Measurements from ENCODE around the gene C1orf105. TPM values are rescaled to one million over a fixed set of nuclear protein-coding genes. Genes with fewer than 3 reads are reported as not detected.
"Not testable (repeated sequence)": the region's sequence is repeated elsewhere in the genome, so short reads cannot be mapped to it uniquely, and the experiment has no call there.

C1orf105 gene, protein sequence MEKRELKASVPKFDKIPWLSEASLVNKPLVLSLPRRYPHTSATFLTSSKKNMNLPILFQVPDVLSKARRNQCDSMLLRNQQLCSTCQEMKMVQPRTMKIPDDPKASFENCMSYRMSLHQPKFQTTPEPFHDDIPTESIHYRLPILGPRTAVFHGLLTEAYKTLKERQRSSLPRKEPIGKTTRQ
- total RNA-seq (ENCODE audit: insufficient read depth, low replicate concordance) = not detected

DNA sequence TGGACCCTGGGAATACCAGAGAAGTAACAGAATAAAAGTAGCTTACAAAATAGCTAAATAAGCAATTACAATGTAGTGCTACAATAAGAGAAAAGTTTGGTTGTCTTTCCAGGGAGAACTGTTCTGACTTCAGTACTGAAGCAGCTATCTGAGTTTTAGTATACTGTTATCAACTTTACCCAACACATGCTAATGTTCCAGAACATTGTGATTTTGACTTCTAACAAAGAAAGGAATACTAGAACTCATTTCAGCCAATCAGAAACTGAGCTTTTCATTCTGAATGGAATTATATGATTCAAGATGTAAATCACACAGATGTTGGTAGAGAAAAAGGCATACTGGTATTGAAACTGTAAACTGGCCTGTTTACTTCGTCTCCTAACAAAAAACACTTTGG lies at the start of gene C1orf105:
Gene C1orf105, plus strand, starts transcription at position 301 of the 400 bp plus-strand sequence. CDS start 201 bp downstream, outside the sequence.
- DNase-seq (ENCODE audit: low spot score) = no peak

DNA sequence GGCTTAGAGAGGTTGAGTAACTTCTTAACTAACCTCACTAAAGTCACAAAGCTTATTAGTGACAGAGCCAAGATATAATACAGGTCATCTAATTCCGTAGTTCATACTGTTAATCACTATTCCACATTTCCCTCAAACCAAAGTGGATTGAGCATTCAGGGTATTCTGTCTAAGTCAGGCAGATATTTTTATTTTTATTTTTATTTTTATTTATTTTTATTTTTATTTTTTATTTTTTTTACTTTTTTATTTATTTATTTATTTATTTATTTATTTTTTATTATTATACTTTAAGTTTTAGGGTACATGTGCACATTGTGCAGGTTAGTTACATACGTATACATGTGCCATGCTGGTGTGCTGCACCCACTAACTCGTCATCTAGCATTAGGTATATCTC lies 48.8 kb upstream of the C1orf105 start:
- DNase-seq (ENCODE audit: low spot score) = not testable (repeated sequence)

DNA sequence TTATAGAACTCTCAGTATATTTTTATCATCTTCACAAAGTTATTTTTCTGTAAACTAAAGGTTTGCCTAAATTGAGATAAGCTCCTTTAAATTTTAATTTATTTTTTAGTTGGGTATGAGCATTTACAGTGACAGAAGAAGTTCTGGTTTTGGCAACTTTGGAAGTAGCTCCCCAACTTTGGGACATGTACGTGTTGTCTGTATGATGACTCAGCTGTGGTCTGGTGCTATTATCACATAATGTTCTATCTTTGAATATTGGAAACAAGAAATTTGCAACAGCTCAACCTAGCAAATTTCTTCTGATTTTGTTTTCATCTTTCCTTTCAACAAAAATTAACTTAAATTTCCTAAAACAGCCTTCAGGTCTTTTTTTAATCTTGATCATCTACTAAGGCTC lies 46.6 kb upstream of the C1orf105 start:
- no peak for DNase-seq (ENCODE audit: low spot score)

DNA sequence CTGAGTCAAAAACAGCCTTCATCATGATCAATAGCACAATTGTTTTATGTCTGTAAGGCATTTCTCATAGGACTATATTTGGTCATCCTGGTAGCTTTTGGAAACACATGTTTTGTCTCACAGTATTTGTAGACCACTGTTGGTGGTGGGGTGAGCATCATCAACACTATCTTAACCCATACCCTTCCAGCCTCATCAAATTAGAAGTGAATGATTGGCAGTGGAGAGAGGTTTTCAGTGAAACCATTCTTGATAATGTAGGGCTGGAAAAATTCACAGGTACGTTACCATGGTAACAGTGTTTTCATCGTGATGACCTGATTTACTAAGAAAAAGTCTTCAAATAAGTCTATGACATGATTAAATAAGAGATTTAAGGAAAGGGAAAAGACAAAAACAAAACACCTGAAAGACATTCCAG lies 45.3 kb upstream of the C1orf105 start:
- no peak for DNase-seq (ENCODE audit: low spot score)

DNA sequence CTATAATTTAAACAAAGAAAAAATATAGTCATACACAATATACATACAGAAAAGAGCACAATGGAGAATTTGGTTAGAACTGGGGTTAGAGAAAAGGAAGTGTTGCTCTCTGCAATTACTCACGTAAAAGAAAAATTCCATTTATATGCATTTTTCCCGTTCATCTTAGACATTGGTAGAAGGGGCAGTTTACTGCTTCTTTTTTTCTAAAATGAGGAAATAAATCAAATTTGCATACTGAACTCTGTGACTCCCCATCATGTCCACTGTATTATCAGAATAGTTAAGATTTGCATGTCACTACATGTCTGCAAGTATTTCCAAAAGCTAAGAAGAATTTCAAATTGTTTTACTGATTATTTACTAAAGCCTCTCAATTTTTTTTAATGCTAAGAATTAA lies 44.1 kb upstream of the C1orf105 start:
- DNase-seq (ENCODE audit: low spot score) = no peak

DNA sequence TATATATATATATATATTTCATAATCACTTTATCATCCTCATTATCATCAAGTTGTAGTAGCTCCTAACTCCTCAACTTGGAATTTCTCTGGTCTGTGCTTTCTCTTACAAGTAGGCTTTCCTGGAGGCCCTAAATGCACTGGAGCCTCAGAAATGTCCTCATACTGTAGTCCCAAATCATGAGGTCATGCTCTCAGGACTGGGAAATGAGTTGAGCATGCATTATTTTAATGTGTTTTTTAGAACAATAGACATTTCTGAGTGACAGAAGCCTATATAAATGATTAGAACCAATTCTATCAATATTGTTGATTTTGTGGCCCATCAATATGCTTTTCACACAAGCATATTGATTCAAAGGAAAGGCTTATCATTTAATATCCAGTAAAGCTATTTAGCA lies 42.9 kb upstream of the C1orf105 start:
- DNase-seq (ENCODE audit: low spot score) = no peak

DNA sequence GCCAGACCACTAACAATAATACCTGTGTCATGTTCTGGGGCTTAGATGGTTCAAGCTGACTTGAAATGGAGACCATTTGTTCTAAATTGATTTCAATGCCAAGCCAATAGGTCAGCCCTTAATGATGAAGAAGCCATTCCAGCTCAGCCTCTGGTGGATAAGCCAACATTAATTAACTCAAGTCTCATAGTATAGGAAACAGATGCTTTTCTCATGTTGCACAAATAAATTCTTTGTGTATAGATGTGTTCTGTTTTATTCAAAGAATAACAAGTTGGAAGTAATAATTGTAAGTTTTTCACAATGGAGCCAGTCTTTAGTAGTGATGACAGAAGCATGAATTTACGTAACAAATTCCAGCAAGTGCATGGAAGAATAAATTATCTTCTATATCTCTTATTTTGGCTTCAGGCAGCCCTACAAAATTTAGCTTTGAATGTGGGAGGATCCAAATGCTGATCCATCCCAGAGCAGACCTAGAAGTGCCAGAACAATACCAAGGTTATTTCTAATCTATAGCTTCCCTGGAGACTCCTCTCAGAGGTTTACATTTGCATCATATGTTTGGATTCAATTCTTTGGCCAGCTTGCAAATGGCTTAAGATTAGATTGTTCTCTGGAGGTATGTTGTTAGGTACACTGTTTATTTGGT lies 42.2 kb upstream of the C1orf105 start:
- DNase-seq (ENCODE audit: low spot score) = no peak

DNA sequence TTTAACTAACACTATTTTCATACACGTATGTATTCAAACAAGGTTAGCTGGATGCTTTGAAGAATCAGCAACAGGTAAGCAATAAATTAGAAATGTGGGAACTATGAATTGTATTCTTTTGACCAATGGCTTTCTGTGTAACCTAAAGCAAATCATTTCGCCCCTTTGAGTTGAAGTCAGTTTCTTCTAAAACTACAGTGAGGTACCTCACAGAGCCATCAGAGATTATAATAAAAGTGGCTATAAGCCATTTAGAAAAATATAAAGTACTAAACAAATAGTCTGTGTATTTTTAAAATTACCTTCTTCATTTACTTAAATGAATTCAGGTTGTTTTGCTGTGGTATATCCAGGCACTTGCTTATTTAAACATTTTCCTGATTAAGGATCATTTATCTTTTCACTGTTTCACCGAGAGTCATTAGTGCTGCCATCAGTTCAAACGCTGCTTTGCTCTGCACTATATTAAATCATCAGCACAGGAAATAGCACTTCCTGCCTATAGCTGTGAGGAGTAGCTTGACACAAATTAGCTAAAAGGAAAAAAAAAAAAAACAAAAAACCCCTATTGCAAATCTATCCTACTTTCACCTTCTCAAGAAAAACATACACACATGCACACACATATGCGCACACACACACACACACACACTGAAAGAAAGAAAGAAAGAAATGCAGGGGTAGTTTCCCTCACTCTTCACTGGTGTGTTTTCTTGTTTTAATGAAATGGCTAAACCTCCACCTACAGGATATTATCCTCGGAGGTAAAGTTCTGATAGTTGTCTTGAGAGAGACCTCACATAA lies 39.8 kb upstream of the C1orf105 start:
- no peak for DNase-seq (ENCODE audit: low spot score)

DNA sequence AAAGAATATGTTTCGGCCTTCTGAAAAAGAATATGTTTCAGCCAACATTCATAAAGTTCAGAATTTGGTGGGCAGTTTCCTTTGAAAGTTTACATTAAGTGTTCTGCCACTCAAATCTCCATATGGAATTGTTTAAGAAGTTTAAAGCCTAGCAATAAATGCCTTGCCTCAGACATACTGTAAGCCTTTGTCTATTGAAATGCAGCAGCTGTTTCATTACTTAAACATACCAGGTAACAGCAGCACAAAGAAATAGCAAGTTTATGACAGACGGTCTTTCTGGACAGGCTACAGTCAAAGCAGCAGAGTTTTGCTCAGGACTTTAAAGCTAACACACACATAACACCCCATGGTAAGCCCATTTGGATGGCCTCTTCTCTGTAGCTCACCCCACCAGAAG lies 38.5 kb upstream of the C1orf105 start:
- DNase-seq (ENCODE audit: low spot score) = peak; percentile 75

DNA sequence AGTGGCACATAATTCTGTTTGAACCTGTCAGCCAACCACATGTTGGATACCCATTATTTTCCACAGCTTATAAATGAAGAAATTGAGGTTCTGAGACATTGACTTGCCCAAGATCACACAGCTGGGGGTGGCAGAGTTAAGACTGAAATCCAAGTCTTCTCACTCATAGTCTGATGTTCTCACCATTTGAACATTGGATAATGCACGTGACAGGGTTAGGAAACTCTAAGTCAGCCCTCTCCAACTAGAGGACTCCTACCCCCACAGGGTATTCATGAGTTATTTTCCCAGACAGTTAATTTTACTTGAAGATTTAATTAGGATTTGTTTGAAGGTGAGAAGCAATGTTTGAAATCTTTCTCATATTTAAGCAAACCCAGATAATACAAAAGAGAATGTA lies 38.1 kb upstream of the C1orf105 start:
- no peak for DNase-seq (ENCODE audit: low spot score)

DNA sequence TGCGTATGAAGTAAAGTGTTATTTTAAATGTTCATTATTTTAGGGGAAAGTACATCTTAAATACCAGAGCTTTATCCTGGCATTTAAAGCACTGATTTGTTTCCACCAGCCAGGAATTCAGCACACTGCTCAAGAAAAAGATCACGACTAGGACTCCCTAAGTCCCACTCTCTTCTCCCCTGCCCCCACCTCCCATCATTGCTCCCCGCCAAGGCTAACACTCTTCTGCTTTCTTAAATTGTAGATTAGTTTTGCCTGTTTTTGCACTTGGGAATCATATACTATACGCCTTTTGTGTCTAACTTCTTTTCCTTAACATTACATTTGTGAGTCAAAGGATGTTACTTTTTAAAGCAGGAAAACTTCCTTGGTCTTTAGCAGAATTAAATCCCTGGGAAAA lies 37.5 kb upstream of the C1orf105 start:
- peak; percentile 75 for DNase-seq (ENCODE audit: low spot score)

DNA sequence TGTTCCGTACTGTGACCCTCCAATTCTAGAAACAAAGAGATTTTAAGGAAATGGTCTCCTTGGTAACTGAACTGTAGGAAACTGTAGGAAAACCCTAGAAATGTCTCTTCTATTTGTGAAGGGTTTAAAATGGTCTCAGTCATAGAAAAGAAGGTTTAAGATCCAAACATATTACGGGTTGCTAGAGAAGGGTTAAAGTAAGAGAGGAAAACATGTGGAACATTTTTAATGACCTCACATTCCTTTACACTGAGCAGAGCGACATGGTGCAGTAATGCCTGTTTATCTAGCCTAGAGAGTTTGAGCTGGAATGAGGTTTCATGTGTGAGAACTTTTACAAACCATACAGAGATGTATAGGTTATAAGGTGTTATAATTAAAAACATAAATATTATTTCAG lies 36.9 kb upstream of the C1orf105 start:
- peak; percentile 89 for DNase-seq (ENCODE audit: low spot score)

DNA sequence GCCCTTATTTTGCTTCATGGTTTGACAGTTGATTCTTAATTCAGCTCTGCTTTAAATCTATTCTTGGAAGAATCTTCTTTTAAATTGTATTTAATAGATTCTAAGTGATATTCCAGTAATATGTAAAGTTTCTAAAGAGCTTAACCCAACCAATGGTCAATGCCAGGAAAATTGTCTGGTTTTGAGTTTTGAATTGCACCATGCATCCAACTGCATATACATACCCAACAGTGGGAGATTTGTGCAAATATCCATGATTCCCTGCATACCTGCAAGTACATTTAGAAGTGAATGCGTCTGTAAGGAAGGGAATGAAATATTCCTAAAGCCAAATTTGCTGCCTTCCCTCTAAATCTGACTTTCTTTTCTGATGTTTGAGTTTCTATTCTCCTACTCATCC lies 35.8 kb upstream of the C1orf105 start:
- no peak for DNase-seq (ENCODE audit: low spot score)

DNA sequence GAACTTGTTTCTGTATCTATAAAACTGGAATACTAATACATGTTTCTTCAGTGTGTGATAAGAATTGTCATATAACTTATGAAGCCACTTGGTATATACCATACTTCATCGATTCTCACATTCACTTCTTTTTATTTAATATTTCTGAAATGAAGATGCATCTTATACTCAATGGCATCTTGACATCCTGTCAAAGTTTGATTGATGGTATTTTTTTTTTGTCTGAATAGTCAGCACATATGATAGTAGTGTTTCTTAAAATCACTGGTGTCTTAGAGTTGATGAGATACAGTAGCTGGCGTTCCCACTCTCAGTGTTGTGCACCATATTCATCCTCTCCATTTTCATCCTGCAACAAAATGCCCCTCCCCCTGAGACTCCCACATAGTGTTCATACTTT lies 34.4 kb upstream of the C1orf105 start:
- DNase-seq (ENCODE audit: low spot score) = no peak

DNA sequence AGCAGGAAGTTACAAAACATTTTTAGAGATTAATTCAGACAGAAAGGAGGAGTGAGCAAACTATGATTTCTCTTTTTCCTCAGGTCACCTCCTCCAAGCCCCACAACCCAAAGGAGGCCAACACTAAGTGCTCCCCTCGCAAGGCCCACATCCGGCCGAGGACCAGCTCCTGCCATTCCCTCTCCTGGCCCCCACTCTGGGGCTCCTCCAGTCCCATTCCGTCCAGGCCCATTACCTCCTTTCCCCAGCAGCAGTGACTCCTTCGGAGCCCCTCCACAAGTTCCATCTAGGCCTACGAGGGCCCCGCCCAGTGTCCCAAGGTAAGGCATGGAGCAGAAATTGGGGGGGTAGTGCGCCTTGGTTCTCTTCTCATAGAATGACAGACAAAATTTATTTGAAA lies 32.0 kb upstream of the C1orf105 start:
- no peak for DNase-seq (ENCODE audit: low spot score)

DNA sequence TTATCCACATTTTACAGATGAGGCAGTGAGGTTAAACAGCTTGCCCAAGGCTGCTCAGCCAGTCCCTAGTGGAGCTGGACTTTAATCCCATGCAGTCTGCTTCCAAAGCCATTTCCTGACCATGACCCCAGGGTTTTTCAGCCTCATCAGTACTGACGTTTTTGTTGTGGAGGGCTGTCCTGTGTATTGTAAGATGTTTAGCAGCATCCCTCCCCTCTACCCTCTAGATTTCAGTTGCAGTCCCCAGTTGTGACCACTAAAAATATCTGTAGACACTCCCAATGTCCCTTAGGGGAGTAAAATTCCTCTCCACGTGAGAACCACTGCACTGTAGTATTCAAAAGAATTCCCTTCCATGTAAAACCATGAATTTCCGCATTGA lies 30.2 kb upstream of the C1orf105 start:
- peak; percentile 25 for DNase-seq (ENCODE audit: low spot score)

DNA sequence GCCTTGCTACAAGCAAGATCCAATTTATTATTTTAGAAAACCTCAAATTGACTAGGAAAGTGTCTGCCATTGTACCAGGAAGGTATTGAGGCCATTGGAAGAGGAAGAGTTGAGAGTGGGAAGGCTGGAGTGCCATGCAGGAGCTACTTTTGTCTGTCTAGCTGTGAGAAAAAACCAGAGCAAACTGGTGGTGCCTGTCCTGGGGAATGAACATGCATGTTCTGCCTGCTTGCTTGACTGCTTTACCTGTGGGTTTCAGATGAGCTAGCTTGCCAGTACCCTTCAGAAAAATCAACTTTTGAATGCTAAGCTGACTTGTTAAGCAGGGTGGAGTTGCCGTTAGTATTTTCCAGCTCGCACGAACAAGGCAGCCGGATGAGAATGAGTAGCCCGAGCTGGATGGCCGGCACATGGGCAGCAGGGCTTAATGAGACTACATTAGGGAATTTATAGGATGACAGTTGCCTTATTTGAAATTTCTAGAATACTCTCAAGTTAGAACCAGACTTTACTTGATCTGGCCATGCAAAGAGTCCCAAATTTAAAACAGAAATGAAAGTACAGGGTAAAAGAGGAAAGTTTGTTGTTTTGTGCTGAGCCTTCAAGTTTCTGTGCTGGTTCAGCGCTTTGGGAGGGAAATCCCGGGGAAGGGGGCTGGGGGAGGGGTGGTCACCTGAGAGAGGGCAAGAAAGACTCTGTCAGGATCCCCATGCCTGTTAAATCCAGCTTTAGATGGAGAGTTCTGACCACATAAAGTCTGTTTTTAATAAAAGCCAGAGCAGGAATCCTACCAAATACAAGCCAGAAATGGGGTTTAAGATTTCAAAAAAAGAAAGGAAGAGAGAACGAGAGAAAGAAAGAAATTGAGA lies 29.6 kb upstream of the C1orf105 start:
- DNase-seq (ENCODE audit: low spot score) = peak; percentile 72

DNA sequence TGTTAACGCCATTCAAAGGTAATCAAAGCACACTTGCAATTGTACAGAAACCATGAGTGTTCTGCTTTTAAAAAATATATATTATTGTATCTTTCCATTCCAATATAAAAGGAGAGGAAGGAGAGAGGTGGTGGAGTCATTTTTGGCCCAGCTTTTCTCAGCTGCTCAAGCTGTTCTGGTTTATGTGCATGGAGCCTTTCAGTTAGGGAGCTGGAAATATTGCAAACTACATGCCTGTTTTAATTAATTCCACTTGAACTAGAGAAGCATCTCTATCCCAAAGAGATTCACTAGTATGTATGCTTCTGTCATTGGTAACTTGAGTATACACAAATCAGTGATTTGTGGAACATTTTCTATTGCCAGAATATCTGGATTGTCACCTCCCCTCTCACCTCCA lies 28.5 kb upstream of the C1orf105 start:
- peak; percentile 33 for DNase-seq (ENCODE audit: low spot score)

DNA sequence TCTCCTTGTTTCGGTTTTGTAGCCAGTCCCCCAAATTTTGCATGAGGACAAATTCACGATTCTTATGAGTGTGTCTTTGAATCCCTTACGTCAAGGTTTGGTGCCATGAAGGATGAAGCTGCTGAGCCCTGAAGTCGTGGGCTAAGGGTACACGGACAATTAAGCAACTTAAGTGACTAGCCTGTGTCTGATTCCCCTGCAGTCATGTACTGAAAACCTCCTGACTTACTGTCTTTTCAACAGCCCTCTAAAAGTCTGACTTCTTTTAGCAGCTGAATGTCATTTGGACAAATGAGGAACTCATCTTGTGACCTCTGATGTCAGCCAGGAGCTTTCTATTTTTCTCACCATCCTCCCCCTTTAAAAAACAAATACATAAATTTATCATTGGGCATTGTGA lies 27.1 kb upstream of the C1orf105 start:
- no peak for DNase-seq (ENCODE audit: low spot score)

DNA sequence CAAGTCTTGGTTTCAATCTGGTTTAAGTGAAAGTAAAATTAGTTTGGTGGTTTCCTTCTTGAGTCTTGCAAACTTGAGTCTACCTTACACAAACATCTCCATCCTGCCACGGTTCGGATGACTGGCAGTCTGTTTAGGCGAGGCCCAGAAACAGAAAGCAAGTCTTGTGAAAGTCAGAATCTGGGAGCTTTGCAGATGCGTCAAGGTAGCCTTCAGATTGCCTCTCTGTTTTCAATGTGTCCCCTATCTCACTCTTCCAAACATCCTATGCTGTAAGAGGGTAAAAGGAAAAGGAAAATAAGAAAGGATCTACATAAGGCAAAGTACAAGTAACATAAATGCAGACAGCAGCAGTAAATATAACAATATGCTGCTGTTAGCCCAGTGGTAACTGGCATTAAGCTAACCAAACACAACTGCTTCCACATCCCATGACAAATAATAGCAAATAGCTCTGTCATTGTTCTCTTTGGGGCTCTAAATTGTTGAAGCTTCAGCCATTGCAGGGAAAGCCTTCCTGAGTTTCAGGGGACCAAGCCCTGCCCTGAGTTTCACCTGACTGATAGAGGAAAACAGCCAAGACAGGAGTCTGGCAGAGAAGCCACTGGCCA lies 26.2 kb upstream of the C1orf105 start:
- DNase-seq (ENCODE audit: low spot score) = peak; percentile 29

DNA sequence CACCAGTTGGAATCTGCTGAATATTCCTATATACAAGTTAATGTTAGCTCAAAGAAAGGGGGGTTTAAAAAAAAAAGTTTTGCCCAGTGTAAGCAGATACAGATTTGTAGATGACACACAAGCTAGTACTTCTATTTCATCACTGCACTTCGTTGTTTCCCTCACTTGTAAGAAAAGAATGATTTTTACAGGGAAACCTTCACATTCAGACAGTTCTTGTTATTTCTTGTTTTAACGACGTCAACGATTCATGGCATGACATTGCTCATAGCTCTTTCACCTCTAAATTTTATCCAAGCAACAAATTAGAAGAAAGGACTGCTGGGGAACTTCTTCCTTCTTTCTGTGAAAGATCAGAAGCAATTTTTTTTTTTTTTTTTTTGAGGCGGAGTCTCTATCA lies 25.7 kb upstream of the C1orf105 start:
- peak; percentile 26 for DNase-seq (ENCODE audit: low spot score)
